GM12864 (cell line): Measurements from ENCODE around the gene ASL.
"Not testable (repeated sequence)": the region's sequence is repeated elsewhere in the genome, so short reads cannot be mapped to it uniquely, and the experiment has no call there.

ENCODE experiments used
- DNase-seq: peaks from one replicate; pipeline ENCODE4 v3.0.0-alpha.2; 2011; ENCODE audit warnings: low read depth
- H3K4me3 ChIP-seq: 2 replicates; pipeline ENCODE4 v1.5.1; 2011; ENCODE audit warnings: mild to moderate bottlenecking, low read depth, low read length, control low read depth
- TF ChIP-seq, protein P1 (sequence below): IDR thresholded peaks from 2 replicates; pipeline ENCODE4 v1.5.1; 2011; ENCODE audit warnings: low read depth, mild to moderate bottlenecking, moderate library complexity, low read length, control low read depth, inconsistent platforms; ENCODE audit errors: missing control alignments

ASL gene

DNA sequence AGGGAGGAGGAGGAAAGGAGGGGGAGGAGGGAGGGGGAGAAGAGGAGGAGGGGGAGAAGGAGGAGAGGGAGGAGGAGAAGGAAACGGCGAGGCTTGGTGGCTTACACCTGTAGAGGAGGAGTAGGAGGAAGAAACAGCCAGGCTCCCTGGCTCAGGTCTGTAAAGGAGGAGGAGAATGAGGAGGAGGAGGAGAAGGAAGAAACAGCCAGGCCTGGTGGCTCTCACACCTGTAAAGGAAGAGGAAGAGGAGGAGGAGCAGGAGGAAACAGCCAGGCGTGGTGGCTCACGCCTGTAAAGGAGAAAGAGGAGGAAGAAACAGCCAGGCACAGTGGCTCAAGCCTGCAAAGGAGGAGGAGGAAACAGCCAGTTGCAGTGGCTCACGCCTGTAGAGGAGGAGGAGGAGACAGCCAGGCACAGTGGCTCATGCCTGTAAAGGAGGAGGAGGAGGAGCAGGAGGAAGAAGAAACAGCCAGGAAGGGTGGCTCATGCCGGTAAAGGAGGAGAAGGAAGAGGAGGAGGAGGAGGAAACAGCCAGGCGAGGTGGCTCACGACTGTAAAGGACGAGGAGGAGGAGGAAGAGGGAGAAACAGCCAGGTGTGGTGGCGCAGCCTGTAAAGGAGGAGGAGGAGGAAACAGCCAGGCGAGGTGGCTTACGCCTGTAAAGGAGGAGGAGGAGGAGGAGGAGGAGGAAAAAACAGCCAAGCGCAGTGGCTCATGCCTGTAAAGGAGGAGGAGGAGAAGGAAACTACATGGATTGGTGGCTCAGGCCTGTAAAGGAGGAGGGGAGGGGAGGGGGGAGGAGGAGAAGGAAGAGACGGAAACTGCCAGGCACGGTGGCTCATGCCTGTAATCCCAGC lies 24.2 kb downstream of the ASL start:
- DNase-seq = no peak
- peak overlapping the region; percentile 18 for H3K4me3 ChIP-seq
- TF ChIP-seq, protein P1, sequence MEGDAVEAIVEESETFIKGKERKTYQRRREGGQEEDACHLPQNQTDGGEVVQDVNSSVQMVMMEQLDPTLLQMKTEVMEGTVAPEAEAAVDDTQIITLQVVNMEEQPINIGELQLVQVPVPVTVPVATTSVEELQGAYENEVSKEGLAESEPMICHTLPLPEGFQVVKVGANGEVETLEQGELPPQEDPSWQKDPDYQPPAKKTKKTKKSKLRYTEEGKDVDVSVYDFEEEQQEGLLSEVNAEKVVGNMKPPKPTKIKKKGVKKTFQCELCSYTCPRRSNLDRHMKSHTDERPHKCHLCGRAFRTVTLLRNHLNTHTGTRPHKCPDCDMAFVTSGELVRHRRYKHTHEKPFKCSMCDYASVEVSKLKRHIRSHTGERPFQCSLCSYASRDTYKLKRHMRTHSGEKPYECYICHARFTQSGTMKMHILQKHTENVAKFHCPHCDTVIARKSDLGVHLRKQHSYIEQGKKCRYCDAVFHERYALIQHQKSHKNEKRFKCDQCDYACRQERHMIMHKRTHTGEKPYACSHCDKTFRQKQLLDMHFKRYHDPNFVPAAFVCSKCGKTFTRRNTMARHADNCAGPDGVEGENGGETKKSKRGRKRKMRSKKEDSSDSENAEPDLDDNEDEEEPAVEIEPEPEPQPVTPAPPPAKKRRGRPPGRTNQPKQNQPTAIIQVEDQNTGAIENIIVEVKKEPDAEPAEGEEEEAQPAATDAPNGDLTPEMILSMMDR = no peak

DNA sequence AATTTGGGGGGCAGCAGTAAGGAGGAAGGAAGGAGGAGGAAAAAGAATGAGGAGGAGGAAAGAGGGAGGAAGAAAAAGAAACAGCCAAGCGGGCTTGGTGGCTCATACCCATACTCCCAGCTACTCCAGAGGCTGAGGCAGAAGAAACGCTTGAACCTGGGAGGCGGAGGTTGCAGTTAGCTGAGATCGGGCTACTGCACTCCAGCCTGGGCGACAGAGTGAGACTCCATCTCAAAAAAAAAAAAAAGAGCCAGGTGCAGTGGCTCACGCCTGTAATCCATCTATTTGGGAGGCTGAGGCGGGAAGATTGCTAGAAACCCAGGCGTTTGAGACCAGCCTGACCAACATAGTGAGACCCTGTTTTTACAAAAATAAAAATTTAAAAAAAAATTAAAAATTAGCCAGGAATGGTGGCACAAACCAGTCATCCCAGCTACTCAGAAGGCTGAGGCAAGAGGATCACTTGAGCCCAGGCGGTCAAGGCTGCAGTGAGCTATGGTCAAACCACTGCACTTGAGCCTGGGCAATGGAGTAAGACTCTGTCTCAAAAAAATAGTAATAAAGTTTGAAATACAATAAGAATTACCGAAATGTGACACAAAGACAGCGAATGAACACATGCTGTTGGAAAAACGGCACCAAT lies 24.9 kb downstream of the ASL start:
- TF ChIP-seq, protein P1 = no peak
- H3K4me3 ChIP-seq = no peak overlapping the region

DNA sequence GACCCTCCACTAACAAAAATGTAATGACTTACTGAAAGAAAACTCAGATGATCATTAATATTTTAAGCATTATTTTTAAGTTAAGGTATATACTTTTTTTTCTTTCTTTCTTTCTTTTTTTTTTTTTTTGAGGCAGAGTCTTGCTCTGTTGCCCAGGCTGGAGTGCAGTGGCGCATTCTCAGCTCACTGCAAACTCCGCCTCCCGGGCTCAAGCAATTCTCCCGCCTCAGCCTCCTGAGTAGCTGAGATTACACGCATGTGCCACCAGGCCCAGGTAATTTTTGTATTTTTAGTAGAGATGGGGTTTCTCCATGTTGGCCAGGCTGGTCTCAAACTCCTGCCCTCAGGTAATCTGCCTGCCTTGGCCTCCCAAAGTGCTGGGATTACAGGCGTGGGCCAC lies 26.5 kb downstream of the ASL start:
- DNase-seq, H3K4me3 ChIP-seq: not testable (repeated sequence)

More for the DNA sequence above, 24.9 kb downstream of the ASL start:
- no peak for DNase-seq

DNA sequence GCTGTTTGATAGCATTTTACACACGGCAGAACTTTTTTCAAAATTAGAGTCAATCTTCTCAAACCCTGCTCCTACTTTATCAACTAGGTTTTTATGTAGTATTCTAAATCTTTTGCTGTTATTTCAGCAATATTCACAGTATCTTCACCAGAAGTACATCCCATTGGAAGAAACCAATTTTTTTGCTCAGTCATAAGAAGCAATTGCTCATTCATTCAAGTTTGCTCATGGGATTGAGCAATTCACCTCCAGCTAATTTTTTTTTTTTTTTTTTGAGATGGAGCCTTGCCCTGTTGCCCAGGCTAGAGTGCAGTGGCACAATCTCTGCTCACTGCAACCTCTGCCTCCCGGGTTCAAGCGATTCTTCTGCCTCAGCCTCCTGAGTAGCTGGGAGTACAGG lies 28.4 kb downstream of the ASL start:
- H3K4me3 ChIP-seq, DNase-seq: not testable (repeated sequence)

DNA sequence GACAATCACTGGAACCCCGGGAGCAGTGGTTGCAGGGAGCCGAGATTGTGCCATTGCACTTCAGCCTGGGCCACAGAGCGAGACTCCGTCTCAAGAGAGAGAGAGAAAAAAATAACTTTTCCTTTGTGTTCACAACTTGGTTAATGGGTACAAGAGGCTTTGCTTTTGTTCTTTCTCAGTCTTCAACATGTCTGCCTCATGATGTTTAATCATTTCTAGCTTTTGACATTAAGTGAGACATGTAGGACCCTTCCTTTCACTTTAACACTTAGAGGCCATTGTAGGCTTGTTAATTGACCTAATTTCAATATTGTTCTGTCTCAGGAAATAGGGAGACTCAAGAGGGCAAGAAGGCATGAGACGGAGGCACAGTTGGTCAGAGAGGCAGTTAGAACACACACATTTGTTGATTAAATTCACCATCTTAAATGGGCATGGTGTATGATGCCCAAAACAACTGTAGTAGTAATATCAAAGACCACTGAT lies 29.7 kb downstream of the ASL start:
- TF ChIP-seq, protein P1 = no peak
- DNase-seq = no peak
- H3K4me3 ChIP-seq = no peak overlapping the region

DNA sequence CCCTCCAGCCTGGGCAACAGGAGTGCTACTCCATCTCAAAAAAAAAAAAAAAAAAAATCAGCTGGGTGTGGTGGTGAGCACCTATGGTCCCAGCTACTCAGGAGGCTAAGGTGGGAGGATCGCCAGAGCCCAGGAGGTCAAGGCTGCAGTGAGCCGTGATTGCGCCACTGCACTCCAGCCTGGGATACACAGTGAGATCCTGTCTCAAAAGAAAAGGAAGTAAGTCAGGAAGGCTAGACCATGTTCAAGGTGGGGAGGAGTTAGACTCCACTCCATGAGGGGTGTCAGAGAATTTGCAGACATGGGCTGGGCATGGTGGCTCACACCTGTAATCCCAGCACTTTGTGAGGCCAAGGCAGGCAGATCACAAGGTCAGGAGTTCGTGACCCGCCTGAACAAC lies 32.8 kb downstream of the ASL start:
- DNase-seq, H3K4me3 ChIP-seq: not testable (repeated sequence)

DNA sequence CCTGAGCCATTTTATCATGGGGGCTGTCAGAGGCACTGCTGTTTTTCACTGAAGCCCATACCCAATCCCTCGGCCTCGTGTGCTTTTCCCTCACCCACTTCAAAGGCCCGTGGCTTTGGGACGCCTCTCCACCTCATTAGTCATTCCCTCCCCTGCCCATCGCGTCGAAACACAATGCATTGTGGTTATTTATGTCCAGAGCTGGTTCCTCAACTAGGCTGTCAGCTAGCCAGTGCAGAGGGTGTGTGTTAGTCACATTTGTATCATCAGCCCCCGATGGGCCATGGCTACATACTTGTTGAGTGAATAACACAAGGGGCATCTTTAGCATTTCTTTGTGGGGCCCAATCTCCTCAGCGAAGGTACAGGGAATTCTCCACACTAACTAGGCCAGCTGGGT lies 35.2 kb downstream of the ASL start:
- no peak for DNase-seq
- TF ChIP-seq, protein P1 = no peak
- H3K4me3 ChIP-seq = no peak overlapping the region

DNA sequence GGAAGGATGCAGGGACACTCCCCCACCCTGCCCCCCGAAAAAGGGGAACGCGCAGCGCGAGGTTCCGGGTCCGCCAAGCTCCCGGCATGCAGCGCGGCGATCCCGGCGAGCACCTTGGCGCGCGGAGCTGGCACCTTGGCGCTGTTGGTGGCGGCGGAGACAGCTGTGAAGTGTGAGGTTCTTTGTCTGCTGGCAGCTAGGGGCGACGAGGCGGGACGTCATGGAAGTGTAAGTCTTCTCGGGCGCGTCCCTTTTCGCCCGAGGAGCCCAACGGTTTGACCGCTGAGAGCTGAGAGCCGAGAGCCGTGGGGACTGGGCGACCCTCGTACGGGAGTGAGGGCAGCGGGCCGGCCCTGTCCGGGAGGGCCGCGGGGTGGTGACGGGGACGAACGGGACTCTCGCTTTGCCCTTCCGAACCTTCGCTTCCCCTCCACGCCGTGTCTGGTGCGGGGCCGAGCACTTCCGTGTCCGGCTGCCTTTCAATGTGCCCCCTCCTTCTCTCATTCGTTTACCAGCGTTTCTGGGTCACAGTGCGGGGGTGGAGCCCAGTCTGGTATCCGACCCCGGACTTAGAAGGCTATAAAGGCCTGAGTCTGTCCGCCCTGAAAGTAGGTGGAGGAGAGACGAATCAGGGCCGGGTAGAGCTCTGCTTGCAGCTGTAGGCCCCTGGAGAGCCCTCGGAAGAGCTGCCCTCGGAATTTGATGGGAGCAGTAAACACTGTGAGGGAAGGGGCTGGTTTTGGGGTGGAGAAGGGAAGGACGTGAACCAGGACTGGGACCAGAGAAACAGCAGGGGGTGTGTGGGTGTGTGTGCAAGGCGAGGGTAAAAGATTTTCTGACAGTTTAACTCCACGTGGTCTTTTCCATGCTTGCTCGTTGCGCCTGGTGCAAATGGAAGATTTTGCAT lies 39.4 kb downstream of the ASL start, which contains the start of gene CRCP:
Gene CRCP (plus strand): TSS at position 105 of the 907 bp plus-strand sequence. CDS start 116 bp downstream, at position 221.
- peak; percentile 62 for DNase-seq
- TF ChIP-seq, protein P1 = peak; percentile 49

DNA sequence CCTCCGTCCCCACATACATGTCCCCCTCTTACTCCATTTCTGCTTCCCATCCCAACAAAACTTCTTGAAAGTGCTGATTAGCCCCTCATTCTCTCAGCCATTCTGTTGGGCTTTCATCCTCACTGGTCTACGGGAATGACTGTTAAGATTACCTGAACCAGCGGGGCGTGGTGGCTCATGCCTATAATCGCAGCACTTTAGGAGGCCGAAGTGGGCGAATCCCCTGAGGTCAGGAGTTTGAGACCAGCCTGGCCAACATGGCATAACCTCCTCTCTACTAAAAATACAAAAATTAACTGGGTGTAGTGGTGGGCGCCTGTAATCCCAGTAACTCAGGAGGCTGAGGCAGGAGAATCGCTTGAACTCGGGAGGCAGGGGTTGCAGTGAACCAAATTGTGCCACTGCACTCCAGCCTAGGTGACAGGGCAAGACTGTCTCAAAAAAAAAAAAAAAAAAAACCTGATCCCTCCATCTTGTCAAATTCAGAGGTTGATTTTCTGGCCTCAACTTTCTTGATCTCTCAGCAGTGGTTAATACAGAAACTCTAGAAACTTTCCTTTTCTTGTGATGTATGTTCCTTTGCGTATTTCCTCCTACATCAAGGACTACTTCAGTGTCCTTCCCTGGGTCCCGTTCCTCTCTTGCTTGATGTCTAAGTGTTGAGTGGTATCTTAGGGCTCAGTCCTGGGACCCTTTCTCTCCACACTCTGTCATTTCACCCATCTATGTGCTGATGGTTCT lies 41.2 kb downstream of the ASL start:
- DNase-seq, H3K4me3 ChIP-seq: not testable (repeated sequence)

More for the DNA sequence above, 39.4 kb downstream of the ASL start, which contains the start of gene CRCP:
- H3K4me3 ChIP-seq = peak within 1 kb of the TSS; percentile 90
